ENCODE measurements around the gene BTD. TPM values are rescaled to one million over a fixed set of nuclear protein-coding genes. Genes with fewer than 3 reads are reported as not detected.
A peak's percentile ranks its signal among the peaks of the same experiment; 100 is the strongest.

BTD gene
- total RNA-seq, 4 donors from 2014 or later, result 15.1 to 39.7 (median 26.0) TPM

DNA sequence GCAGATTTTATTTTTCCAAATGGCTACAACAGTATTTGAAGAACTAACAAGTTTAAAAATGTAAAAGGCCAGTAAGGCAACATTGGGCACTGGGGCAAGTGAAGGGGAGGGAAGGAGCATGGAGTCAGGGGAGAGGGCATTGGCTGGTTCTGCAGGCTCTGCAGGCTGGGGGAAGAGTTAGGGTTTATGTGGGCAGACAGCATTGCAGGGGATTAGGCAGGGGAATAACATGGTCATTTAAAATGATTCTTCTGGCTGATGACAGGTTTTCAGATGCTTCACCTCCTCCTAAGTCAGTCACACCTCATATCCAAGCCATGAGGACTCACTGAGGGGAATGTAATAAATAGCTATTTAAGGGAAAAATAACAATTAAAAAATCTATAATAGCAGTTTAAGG, 52.6 kb downstream of the BTD start:
- TF ChIP-seq, protein P1, sequence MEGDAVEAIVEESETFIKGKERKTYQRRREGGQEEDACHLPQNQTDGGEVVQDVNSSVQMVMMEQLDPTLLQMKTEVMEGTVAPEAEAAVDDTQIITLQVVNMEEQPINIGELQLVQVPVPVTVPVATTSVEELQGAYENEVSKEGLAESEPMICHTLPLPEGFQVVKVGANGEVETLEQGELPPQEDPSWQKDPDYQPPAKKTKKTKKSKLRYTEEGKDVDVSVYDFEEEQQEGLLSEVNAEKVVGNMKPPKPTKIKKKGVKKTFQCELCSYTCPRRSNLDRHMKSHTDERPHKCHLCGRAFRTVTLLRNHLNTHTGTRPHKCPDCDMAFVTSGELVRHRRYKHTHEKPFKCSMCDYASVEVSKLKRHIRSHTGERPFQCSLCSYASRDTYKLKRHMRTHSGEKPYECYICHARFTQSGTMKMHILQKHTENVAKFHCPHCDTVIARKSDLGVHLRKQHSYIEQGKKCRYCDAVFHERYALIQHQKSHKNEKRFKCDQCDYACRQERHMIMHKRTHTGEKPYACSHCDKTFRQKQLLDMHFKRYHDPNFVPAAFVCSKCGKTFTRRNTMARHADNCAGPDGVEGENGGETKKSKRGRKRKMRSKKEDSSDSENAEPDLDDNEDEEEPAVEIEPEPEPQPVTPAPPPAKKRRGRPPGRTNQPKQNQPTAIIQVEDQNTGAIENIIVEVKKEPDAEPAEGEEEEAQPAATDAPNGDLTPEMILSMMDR (IDR thresholded peaks at IDR 0.05 in 4 of 5, conservative IDR thresholded peaks at IDR 0.05 in 1 of 5), result no peak
- TF ChIP-seq POLR2A (IDR thresholded peaks at IDR 0.05), result no peak
- in situ Hi-C loops (cut with MboI; ENCODE audit: low sequenced_read_pairs in 4 of 4) (no loop called here), intact Hi-C loops (cut with DNase I; ENCODE audit: low total_unique reads) (no loop called here)
- Histone ChIP-seq H3K27me3 (no peaks in the 10 kb centered on the region), H3K27ac (no peak overlapping the region), H3K9me3 (no peaks in the 10 kb centered on the region), H3K4me1 (no peaks in the 10 kb centered on the region), H3K4me3 (no peak overlapping the region), H3K36me3 (no peaks in the 10 kb centered on the region)
- no peak for ATAC-seq
- DNase-seq, result no peak

DNA sequence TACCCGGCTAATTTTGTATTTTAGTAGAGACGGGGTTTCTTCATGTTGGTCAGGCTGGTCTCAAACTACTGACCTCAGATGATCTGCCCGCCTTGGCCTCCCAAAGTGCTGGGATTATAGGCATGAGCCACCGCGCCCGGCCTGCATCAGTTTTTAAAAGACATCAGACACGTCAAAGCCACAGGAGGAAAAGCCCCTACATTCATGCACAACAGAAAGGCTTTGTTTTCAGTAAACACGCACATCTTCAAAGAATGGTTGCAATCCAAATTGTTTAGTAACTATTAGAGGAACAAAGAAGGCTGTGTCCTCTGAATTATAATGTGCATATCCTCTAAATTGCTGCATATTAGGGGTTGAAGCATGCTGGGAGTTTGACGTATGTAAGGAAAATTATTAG, 53.3 kb downstream of the BTD start:
- intact Hi-C loops (cut with DNase I; ENCODE audit: low total_unique reads), result no loop called here
- Histone ChIP-seq H3K27ac (no peak overlapping the region), H3K36me3 (no peaks in the 10 kb centered on the region), H3K4me1 (no peaks in the 10 kb centered on the region), H3K4me3 (no peak overlapping the region), H3K27me3 (no peaks in the 10 kb centered on the region), H3K9me3 (no peaks in the 10 kb centered on the region)
- DNase-seq (no peak), ATAC-seq (no peak)
- in situ Hi-C loops (cut with MboI; ENCODE audit: low sequenced_read_pairs in 4 of 4), result no loop called here
- no peak for TF ChIP-seq POLR2A (IDR thresholded peaks at IDR 0.05)
- TF ChIP-seq, protein P1 (IDR thresholded peaks at IDR 0.05 in 4 of 5, conservative IDR thresholded peaks at IDR 0.05 in 1 of 5), result no peak

DNA sequence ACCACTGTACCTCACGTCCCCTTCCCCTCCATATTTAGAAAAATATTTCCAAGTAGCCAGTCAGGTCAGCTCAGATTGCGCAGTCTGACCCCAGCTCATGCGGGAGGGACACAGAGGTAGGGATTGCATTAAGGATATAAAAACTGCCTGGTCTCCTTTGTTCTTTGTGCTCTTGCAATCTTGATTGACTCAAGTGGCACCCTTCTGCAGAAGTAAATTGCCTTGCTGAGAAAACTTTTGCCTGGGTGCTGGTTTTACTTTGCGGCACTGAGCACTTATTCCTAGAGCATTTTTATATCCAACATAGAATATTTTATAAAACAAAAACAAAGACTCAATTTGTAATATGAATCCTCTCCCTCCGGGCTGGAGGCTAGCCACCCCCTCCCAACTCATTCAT, 54.8 kb downstream of the BTD start:
- Histone ChIP-seq H3K36me3 (no peaks in the 10 kb centered on the region), H3K27me3 (no peaks in the 10 kb centered on the region), H3K4me1 (no peaks in the 10 kb centered on the region), H3K9me3 (no peaks in the 10 kb centered on the region), H3K27ac (no peak overlapping the region), H3K4me3 (no peak overlapping the region)
- TF ChIP-seq, protein P1 (IDR thresholded peaks at IDR 0.05 in 4 of 5, conservative IDR thresholded peaks at IDR 0.05 in 1 of 5), result no peak
- TF ChIP-seq POLR2A (IDR thresholded peaks at IDR 0.05), result no peak
- intact Hi-C loops (cut with DNase I; ENCODE audit: low total_unique reads), result no loop called here
- no peak for ATAC-seq
- in situ Hi-C loops (cut with MboI; ENCODE audit: low sequenced_read_pairs in 4 of 4), result no loop called here
- DNase-seq, result no peak

DNA sequence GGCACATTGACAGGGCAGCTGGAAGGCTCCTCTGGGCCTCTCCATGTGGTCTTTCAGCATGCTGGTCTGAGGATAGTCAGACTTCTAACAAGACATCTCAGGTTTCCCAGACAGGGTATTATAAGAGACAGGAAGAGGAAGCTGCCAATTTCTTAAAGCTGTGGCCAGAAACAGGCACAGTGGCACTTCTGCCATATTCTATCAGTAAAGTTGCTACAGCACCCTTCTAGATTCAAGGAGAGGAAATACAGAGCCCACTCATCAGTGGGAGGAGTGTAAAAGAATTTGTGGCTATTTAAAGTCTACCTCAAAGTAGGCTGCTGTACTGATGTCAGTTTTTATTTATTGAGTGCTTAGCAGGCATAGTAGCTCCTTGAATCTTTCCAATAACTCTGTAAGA, 55.5 kb downstream of the BTD start:
- TF ChIP-seq, protein P1 (IDR thresholded peaks at IDR 0.05 in 4 of 5, conservative IDR thresholded peaks at IDR 0.05 in 1 of 5), result no peak
- no peak for TF ChIP-seq POLR2A (IDR thresholded peaks at IDR 0.05)
- intact Hi-C loops (cut with DNase I; ENCODE audit: low total_unique reads), result no loop called here
- Histone ChIP-seq H3K9me3 (no peaks in the 10 kb centered on the region), H3K4me1 (no peaks in the 10 kb centered on the region), H3K36me3 (no peaks in the 10 kb centered on the region), H3K27me3 (no peaks in the 10 kb centered on the region), H3K27ac (no peak overlapping the region), H3K4me3 (no peak overlapping the region)
- ATAC-seq (no peak), DNase-seq (no peak)
- in situ Hi-C loops (cut with MboI; ENCODE audit: low sequenced_read_pairs in 4 of 4), result no loop called here

DNA sequence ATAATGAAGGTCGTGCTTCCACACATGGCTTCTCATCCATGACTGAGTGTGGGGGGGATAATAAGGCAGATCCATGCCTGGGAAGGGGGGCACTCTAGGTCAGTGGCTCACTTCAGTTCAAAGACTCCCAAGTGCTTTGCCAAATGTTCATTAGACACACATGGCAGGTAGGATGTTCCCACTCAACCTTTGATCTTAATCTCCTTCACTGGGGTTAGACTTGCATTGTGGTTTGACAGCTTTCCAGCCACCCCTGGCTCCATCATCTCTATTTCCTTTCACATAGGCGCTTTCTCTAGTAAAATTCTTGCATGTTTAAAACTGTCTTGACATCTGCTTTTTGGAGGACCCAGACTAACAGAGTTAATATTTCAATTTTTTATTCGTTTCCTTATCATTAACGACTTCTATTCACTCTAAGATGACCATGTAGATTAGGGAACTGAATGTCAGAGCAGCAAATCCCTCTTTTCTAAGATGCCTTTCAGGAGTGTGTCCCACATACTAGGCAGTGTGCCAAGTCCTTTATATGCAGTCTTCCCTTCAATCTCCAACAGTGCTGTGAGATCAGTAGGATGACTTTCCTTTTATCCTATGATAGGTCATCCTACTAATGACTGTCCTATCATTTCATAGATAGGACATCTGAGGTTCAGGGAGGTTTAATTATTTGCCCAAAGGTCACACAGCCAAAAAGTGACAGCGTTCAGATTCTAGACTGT, 57.9 kb downstream of the BTD start:
- intact Hi-C loops (cut with DNase I; ENCODE audit: low total_unique reads), result no loop called here

More for the DNA sequence above, 57.9 kb downstream of the BTD start:
- Histone ChIP-seq H3K4me1 (no peaks in the 10 kb centered on the region), H3K27me3 (no peaks in the 10 kb centered on the region), H3K36me3 (no peaks in the 10 kb centered on the region), H3K4me3 (no peak overlapping the region), H3K9me3 (no peaks in the 10 kb centered on the region), H3K27ac (no peak overlapping the region)
- TF ChIP-seq POLR2A (IDR thresholded peaks at IDR 0.05), result no peak
- TF ChIP-seq, protein P1 (IDR thresholded peaks at IDR 0.05 in 4 of 5, conservative IDR thresholded peaks at IDR 0.05 in 1 of 5), result no peak
- DNase-seq (no peak), ATAC-seq (peak in 1 of 2 donors; percentile 35)
- in situ Hi-C loops (cut with MboI; ENCODE audit: low sequenced_read_pairs in 4 of 4), result no loop called here

Data from gastrocnemius medialis (tissue), 4 donors.